GM12878 (cell line): Measurements from ENCODE around the gene RGSL1. TPM values are rescaled to one million over a fixed set of nuclear protein-coding genes. Genes with fewer than 3 reads are reported as not detected.

Experiments
- ATF7 ChIP-seq: fragments of 450-650 bp; IDR thresholded peaks from 2 replicates; pipeline ENCODE4 v1.6.1; 2016; ENCODE audit warnings: low read depth, mild to moderate bottlenecking
- CBX5 ChIP-seq: sonication (generic); IDR thresholded peaks from 2 replicates; pipeline ENCODE4 v1.6.1; 2016; ENCODE audit warnings: low read depth, moderate library complexity, mild to moderate bottlenecking, inconsistent platforms
- DPF2 ChIP-seq: fragments of 450-650 bp; IDR thresholded peaks from 2 replicates; pipeline ENCODE4 v1.6.1; 2017; ENCODE audit warnings: mild to moderate bottlenecking
- FOXK2 ChIP-seq: fragments of 450-650 bp; IDR thresholded peaks from 2 replicates; pipeline ENCODE4 v1.6.1; 2017; ENCODE audit warnings: mild to moderate bottlenecking, moderate library complexity
- HDAC6 ChIP-seq: fragments of 200-600 bp; sonication (generic); IDR thresholded peaks from one replicate; pipeline ENCODE4 v1.8.0; 2017; ENCODE audit warnings: antibody characterized with exemption; ENCODE audit not compliant: unreplicated experiment
- NRF1 ChIP-seq: conservative IDR thresholded peaks from 2 replicates; pipeline ENCODE4 v1.6.1; 2011; ENCODE audit warnings: mild to moderate bottlenecking, low read depth, low read length, improper control_type of control experiment
- RAD21 ChIP-seq: IDR thresholded peaks from 2 replicates; pipeline ENCODE4 v1.6.1; 2011; ENCODE audit warnings: mild to moderate bottlenecking, low read depth, low read length, moderate library complexity; ENCODE audit not compliant: insufficient read depth
- SIN3A ChIP-seq: IDR thresholded peaks from 2 replicates; pipeline ENCODE4 v1.6.1; 2012; ENCODE audit warnings: low read depth, low read length, improper control_type of control experiment
- SUPT20H ChIP-seq: IDR thresholded peaks from 2 replicates; pipeline ENCODE4 v1.6.1; 2011; ENCODE audit warnings: low read depth, mild to moderate bottlenecking, low read length, moderate library complexity, borderline replicate concordance; ENCODE audit not compliant: control insufficient read depth
- TAF1 ChIP-seq: IDR thresholded peaks from 2 replicates; pipeline ENCODE4 v1.6.1; 2011; ENCODE audit warnings: mild to moderate bottlenecking, low read depth, low read length, borderline replicate concordance
- YBX1 ChIP-seq: fragments of 450-650 bp; IDR thresholded peaks from 2 replicates; pipeline ENCODE4 v1.6.1; 2016; ENCODE audit warnings: antibody characterized with exemption
- ZBTB40 ChIP-seq: fragments of 450-650 bp; IDR thresholded peaks from 2 replicates; pipeline ENCODE4 v1.6.1; 2016; ENCODE audit warnings: mild to moderate bottlenecking, moderate library complexity, borderline replicate concordance
- ZNF217 ChIP-seq: fragments of 450-650 bp; IDR thresholded peaks from 2 replicates; pipeline ENCODE4 v1.6.1; 2017; ENCODE audit warnings: antibody characterized with exemption, mild to moderate bottlenecking
- ZNF687 ChIP-seq: fragments of 450-650 bp; IDR thresholded peaks from 2 replicates; pipeline ENCODE4 v1.6.1; 2017; ENCODE audit warnings: mild to moderate bottlenecking, moderate library complexity
- ZSCAN29 ChIP-seq: fragments of 450-650 bp; IDR thresholded peaks from 2 replicates; pipeline ENCODE4 v1.6.1; 2017; ENCODE audit warnings: mild to moderate bottlenecking, moderate library complexity
- polyA plus RNA-seq, 11 experiments: library from polyadenylated mRNA; depleted of rRNA in 4 of 11; unstranded in 6 of 11; stranded (reverse) in 5 of 11; fragments of >200 nt; fragmentation: Nextera tagmentation in 4 of 11; fragmentation: Illumina TruSeq in 1 of 11; extraction: Ambion mirVana in 4 of 11; extraction: Trizol in 1 of 11; gene quantifications; 1 replicate in 1 of 11; 2 replicates in 10 of 11; pipeline versions ENCODE4 v1.2.1 to v1.2.3, GENCODE V29; 2011 to 2016; ENCODE audit warnings: inconsistent platforms in 2 of 11, missing spikeins in 2 of 11, low read depth in 1 of 11
- total RNA-seq, 4 experiments: library from RNA; depleted of rRNA in 3 of 4; stranded (reverse); fragments of >200 nt in 3 of 4; fragmentation: Illumina TruSeq in 1 of 4; extraction: Trizol in 1 of 4; gene quantifications; 2 replicates each; pipeline versions ENCODE4 v1.2.1 to v1.2.3, GENCODE V29; 2013 to 2021
- TF ChIP-seq, protein P1 (sequence below): fragments of 450-650 bp; IDR thresholded peaks from 2 replicates; pipeline ENCODE4 v1.6.1; 2017; ENCODE audit warnings: borderline replicate concordance
- TF ChIP-seq, protein P2 (sequence below): IDR thresholded peaks from 2 replicates; pipeline ENCODE4 v1.6.1; 2011; ENCODE audit warnings: low read depth, low read length, improper control_type of control experiment, borderline replicate concordance

RGSL1 gene
- total and polyA plus RNA-seq, 10 of the 15 experiments (the other 5 are each of a cell fraction or from before 2014, with no cell fraction given): 0.05 to 0.28 (median 0.27) TPM; not detected in 5

DNA sequence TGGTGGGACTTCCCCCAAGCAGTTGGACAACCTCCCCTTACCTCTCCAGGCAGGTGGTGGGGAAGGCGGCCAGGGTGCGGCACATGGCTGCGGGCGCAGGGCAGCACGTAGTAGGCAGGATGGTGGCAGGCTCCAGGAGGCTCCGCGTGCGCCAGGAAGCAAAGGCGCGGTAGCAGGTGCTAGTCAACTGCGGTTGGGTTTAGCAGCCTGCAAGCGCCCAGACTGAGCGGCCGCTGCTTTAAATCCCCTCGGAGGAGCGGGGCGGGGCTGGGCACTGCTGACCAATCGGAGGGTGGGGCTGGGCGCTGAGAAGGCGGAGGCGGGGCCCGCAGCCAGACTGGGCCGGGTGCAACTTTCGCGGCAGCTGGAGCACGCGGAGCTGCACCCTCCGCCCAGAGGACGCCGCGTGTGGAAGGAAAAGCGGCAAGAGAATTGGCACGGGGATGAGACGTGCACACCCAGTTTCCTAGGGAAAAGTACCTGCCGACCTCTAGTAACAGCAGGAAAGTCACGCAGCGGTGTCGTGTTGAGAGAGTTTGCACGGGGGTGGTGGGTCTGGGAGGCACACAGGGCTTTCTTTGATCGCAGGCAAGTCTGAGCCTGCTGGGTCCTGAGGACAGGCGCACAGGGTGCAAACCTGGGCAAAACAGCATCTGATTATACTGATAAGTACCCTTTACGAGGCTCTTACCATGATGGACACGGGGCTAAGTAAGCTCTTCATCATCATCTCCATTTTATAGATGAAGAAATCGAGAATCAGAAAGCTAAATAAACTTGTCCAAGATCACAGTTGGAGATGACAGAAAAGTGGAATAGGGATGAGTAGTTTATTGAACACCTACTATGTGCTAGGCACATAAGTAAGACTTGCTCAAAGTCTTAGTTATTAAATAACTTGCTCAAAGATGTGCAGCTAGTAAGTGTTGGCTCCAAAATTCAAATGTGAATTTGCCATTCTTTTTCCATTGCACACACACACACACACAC, 154.5 kb downstream of the RGSL1 start, which contains the start of gene RGS16 (continued):
- TF ChIP-seq ZNF687: peak; percentile 89
- TF ChIP-seq HDAC6: no peak
- TF ChIP-seq, protein P1, sequence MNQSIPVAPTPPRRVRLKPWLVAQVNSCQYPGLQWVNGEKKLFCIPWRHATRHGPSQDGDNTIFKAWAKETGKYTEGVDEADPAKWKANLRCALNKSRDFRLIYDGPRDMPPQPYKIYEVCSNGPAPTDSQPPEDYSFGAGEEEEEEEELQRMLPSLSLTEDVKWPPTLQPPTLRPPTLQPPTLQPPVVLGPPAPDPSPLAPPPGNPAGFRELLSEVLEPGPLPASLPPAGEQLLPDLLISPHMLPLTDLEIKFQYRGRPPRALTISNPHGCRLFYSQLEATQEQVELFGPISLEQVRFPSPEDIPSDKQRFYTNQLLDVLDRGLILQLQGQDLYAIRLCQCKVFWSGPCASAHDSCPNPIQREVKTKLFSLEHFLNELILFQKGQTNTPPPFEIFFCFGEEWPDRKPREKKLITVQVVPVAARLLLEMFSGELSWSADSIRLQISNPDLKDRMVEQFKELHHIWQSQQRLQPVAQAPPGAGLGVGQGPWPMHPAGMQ: no peak
- peak; percentile 97 for TF ChIP-seq DPF2
- TF ChIP-seq ZNF217: peak; percentile 45; the same call in 1 of the 2 replicates
- TF ChIP-seq CBX5: no peak
- TF ChIP-seq TAF1: peak; percentile 96
- no peak for TF ChIP-seq ATF7
- TF ChIP-seq ZSCAN29: no peak
- no peak for TF ChIP-seq NRF1
- no peak for TF ChIP-seq YBX1
- TF ChIP-seq RAD21: no peak
- TF ChIP-seq ZBTB40: no peak
- no peak for TF ChIP-seq SUPT20H
- TF ChIP-seq SIN3A: no peak
- TF ChIP-seq FOXK2: no peak
- TF ChIP-seq, protein P2, sequence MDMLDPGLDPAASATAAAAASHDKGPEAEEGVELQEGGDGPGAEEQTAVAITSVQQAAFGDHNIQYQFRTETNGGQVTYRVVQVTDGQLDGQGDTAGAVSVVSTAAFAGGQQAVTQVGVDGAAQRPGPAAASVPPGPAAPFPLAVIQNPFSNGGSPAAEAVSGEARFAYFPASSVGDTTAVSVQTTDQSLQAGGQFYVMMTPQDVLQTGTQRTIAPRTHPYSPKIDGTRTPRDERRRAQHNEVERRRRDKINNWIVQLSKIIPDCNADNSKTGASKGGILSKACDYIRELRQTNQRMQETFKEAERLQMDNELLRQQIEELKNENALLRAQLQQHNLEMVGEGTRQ: no peak
